MM.1S (cell line): ENCODE results near the gene KCNQ5.

Source experiments
- CTCF ChIP-seq: fragments of 300-600 bp; sonication (generic); IDR thresholded peaks from 2 replicates; pipeline ENCODE4 v1.5.1; 2016; ENCODE audit warnings: antibody characterized with exemption, low read length, mixed read lengths
- EZH2 ChIP-seq: fragments of 300-600 bp; sonication (generic); optimal IDR thresholded peaks from 2 replicates; pipeline ENCODE3; 2017; ENCODE audit warnings: low read depth, mild to moderate bottlenecking, antibody characterized with exemption, low read length, mixed read lengths

GRCh38 chr6:73049971-73050594 lies 428.2 kb downstream of the KCNQ5 start:
- no peak for TF ChIP-seq CTCF
- no peak for TF ChIP-seq EZH2
